ENCODE measurements around the gene MEP1A.

- TF ChIP-seq POLR2A (IDR thresholded peaks at IDR 0.05): no peak
- TF ChIP-seq, protein P1, sequence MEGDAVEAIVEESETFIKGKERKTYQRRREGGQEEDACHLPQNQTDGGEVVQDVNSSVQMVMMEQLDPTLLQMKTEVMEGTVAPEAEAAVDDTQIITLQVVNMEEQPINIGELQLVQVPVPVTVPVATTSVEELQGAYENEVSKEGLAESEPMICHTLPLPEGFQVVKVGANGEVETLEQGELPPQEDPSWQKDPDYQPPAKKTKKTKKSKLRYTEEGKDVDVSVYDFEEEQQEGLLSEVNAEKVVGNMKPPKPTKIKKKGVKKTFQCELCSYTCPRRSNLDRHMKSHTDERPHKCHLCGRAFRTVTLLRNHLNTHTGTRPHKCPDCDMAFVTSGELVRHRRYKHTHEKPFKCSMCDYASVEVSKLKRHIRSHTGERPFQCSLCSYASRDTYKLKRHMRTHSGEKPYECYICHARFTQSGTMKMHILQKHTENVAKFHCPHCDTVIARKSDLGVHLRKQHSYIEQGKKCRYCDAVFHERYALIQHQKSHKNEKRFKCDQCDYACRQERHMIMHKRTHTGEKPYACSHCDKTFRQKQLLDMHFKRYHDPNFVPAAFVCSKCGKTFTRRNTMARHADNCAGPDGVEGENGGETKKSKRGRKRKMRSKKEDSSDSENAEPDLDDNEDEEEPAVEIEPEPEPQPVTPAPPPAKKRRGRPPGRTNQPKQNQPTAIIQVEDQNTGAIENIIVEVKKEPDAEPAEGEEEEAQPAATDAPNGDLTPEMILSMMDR (IDR thresholded peaks at IDR 0.05): no peak
- TF ChIP-seq POLR2AphosphoS5 (IDR thresholded peaks at IDR 0.05): no peak
- TF ChIP-seq EP300 (IDR thresholded peaks at IDR 0.05): no peak
Measured at GRCh38 chr6:46764961-46765360, 28.2 kb upstream of the MEP1A start.

All from gastroesophageal sphincter (tissue), 3 donors.